NK-92 (cell line): ENCODE data around the gene B3GNT5.

ENCODE experiments used
- DNase-seq: peaks from one replicate; lab custom pipeline; 2025; ENCODE audit not compliant: unreplicated experiment; lab: John Stamatoyannopoulos, UW

The B3GNT5 gene

DNA sequence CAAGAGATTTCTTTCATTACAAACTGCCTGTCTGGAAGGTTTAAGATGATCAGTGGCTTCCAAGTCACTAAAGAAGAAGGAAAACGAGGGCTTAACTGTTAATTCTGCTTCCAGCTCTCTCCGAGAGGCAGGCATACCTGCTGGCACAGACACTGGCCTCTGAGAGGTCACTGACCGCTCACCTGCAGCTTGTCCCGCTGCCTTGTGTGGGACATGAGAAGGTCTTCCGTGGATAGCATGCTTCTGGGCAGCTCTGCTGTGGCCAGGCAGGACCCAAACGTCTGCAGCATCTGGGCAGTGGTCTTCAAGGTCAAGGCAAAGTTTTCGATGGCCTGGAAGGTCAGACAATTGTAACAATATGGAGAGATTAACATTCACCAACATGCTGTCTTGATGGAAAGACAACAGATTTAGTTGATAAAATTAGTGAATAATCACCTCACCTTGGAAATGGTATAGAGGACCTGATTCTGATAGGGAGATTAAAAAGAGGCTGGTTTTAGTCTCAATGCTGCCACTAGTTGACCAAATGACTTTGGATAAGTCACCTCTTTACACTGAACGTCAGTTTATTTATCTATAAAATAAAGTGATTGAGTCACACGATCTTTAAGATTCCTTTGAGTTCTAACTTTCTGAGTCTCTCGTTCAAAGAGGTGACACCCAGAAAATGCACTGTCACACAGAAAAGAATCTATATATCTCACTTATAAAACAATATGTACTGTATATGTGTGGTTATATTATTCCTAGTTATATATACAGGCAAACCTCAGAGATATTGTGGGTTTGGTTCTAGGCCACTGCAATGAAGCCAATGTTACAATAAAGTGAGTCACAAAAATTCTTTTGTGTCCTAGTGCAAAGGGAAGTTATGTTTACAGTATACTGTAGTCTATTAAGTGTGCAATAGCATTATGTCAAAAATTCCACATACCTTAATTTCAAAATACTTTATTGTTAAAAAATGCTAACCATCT, 65.1 kb downstream of the B3GNT5 start:
- no peak for DNase-seq

DNA sequence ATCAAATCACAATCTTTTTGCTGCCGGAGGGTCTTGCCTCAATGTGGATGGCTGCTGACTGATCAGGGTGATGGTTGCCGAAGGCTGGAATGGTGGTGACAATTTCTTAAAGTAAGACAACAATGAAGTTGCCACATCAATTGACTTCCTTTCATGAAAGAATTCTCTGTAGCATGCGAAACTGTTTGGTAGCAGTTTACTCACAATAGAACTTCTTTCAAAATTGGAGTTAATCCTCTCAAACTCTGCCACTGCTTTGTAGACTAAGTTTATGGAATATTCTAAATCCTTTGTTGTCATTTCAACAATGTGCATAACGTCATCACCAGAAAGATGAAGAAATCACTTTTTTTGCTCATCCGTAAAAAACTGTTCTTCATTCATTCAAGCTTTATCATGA, 65.8 kb downstream of the B3GNT5 start:
- DNase-seq: no peak

DNA sequence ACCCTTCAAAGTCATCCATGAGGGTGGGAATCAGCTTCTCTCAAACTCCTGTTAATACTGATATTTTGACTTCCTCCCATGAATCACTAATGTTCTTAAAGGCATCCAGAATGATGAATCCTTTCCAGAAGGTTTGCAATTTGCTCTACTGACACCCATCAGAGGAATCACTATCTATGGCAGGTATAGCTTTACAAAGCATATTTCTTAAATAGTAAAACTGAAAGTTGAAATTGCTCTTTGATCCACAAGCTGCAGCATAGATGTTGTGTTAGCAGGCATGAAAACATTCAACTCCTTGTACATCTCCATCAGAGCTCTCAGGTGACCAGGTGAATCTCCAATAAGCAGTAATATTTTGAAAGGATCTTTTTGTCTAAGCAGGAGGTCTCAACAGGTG, 66.3 kb downstream of the B3GNT5 start:
- no peak for DNase-seq
